ENCODE data around the gene COA1.

The COA1 gene

GRCh38 chr7:43653466-43653865 lies 75.9 kb downstream of the COA1 start:
- no peak for DNase-seq (ENCODE audit: low read depth)

DNA sequence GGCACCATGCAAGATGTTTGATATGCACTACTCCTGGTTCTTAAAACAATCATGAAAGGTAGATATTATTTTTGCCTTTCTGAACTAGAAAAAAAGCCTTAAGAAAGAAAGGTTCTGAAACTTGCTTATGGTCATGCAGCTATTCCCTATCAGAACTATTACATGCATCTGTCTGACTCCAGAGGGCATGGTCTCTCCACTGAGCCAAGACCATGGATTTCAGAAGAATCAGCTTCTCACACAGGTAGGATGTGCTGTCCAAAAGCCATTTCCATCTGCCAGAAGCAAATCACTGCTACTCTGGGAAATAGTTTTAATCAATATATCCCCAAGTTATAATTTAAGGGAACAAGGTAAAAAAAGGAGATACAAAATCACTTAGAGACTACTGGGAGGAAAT lies 77.0 kb downstream of the COA1 start:
- no peak for DNase-seq (ENCODE audit: low read depth)

DNA sequence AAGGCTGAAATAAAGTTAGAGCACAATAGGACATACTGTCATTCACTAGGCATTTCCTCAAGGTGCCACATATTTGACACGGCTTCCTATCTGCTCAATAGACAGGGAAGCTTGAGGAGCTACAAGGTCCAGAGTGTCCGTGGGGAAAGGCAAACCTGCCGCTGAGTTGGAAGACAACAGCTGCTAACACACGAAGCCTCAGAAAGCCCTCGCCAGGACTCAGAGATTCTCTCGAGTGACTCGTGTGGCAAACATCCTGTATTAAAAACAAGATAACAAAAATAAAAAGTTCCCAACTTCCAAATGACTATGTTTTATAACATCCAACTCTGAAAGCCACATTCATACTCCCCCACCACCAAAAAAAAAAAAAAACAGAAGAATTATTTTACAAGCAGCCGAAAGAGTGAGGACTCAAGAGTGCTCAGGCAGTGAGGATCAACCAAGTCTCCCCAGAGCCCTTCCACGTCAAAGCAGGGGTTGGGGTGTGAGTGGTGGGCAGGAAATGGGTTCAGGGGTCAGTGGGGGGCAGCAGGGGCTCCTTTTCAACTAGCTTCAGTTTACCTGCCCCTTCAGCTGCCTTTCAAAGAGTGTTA lies 78.8 kb downstream of the COA1 start:
- no peak for DNase-seq (ENCODE audit: low read depth)

GRCh38 chr7:43649755-43650274 lies 79.5 kb downstream of the COA1 start:
- DNase-seq (ENCODE audit: low read depth), result no peak

DNA sequence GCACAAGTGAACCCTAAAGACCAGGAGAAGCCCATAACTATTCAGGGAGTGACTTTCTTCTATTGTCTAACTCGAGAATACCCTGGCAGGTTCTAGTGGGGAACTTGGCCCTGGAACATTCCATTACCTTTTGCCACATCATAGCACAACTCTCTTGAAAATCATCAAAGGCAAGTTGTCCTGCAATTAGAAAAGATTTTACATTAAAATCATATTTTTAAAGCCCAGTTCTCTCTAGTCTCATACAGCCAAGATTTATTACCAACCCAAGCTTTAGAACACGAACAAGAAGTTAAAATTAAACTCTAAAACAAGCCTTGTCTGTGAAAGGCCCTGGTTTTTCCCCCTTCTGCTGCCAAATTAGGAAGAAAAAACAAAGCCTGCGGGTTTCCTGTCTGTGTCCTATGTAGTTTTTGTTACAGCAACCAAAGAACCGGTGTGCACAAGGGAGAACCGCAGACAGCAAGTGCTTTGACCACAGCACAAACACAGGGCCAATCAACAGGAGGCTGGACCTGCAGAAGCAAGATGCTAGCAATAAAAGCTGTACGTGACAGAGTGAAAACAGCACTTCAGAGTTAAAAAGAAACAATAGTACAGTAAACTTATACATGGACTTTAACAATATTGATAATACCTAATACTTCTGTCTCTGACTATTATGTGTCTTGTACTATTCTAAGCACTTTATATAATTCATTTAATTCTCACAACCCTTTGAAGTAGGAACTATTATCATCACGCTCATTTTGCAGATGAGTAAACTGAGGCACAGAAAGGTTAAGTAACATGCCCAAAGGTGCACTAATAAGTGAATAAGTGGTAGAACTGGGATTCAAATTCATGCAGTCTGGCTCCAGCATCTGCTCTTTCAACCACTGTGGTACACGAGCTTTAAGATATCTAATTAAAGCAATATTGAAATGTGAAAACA lies 80.6 kb downstream of the COA1 start:
- DNase-seq (ENCODE audit: low read depth), result no peak

GRCh38 chr7:43647673-43648472 lies 81.5 kb downstream of the COA1 start:
- no peak for DNase-seq (ENCODE audit: low read depth)

- no peak for DNase-seq (ENCODE audit: low read depth)
These were observed 82.0 kb downstream of the COA1 start for GRCh38 chr7:43647339-43647672.

- DNase-seq (ENCODE audit: low read depth), result no peak
These were observed 82.6 kb downstream of the COA1 start for GRCh38 chr7:43646603-43647338.

DNA sequence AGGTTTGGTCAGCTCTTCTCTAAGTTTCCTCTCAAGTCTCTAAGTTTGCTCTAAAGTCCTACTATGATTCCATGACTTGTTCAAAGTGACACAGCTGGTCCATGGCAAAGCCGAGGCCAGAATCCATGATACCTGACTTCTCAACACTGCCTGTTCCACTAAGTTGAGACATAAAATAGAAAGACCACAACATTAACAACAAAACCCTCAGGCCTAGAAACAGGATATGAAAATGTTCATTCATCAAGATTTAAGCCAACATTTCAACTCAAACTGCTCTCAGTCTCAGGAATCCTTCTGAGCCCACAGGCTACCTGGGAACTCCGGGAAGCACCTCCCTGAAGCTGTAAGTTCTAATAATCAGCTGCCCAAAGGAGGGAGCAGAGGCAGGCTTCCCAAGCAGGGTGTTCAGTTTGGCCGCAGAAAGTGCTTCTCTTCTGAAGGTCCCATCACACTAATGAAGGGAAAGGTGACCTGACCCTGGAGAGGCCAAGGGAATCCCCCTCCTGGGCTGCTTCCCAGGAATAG lies 83.6 kb downstream of the COA1 start:
- DNase-seq (ENCODE audit: low read depth), result no peak

DNA sequence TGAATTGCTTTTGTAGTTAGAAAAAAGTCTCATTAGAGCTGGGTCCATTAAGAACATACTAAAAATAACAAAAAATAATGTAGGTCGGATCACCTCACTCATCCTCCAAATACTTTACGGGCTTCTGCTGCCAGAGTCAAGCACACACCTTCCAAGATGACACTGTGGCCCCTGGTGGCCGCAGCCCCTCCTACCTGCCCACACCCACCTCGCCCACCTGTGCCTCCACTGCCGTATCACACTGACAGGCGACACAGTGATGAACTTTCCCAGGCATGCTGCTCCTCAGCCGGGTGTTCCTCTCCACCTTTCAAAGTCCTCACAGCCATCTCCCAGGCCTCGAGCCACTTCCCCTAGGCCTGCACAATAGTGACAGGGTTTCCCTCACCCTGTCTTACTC lies 85.5 kb downstream of the COA1 start:
- DNase-seq (ENCODE audit: low read depth), result no peak

DNA sequence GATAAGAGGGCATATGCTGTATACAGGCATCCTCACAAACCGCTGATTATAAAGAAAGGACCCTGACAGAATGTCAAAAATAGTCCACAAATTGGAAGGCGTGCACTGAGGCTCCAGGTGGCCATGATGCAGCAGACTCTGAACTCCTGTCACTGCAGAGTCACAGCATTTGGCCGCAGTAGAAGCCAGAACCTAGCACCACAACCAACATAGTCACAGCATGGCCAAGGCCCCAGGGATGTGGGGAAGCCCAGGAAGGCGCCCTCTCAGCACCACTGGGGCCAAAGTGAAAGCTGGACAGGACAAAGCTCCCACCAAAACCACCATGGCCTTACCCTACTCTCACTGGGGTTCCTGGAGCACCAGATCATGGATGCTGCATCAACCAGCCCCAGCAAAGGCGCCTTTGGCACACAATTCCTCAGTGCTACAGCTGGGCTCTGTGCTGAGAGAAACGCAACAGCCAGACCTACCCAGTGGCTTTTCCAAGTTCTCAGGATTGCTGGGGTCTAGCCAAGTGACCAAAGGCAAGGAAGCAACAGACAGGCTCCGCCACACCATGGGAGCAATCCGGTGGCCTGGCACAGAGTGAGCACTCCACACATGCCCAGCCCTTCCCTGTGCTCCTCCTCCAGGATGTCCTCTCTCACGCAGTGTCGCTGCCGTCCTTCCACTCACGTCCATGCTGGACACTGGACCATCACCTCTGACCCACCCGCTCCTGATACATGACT lies 86.3 kb downstream of the COA1 start:
- DNase-seq (ENCODE audit: low read depth), result no peak

DNA sequence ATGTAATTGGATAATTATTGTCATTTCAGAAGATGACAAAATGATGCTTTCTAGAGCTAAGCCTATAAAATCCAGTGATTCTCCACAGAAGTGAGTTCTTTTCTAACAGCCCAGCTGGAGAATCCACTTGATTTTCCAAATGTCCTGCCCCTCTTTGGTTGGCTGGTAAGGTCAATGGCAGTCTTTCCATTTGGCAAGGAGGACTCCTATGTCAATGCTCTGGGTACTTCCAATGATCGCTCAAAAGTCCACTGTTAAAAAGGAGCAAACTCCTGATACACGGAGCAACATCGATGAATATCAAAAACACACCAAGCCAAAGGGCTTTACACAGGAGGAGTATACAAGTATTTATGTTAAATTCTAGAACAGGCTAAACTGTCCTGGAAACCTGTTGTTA lies 88.6 kb downstream of the COA1 start:
- DNase-seq (ENCODE audit: low read depth), result no peak

DNA sequence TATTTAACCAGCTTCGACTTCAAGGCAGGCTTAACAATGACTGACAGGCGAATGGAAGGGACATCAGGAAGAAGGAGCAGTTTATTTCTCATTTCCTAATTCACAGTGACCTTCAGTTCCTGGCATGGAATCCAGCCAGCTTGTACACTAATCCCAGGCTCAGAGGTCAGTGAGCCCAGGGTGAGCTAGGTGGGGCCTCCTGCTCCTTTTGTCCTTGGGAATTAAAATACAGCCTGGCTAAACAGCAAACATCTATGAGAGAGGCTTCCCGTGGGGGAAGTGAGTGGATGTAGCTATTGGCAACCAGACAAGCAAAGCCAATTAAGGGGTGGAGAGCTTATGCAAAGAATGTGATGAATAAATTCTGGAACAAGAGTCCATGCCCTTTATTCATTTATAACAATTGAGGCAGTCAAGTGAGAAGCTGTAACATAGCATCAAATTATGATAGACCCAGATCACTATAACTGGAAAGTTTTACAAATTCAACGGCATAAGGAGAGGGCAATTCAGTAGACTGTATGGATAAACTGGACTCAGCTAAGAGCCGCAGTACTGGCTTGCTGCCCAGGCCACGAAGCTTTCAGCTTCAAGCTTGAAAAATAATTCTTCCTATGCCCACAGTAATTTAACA lies 89.3 kb downstream of the COA1 start:
- DNase-seq (ENCODE audit: low read depth), result no peak

DNA sequence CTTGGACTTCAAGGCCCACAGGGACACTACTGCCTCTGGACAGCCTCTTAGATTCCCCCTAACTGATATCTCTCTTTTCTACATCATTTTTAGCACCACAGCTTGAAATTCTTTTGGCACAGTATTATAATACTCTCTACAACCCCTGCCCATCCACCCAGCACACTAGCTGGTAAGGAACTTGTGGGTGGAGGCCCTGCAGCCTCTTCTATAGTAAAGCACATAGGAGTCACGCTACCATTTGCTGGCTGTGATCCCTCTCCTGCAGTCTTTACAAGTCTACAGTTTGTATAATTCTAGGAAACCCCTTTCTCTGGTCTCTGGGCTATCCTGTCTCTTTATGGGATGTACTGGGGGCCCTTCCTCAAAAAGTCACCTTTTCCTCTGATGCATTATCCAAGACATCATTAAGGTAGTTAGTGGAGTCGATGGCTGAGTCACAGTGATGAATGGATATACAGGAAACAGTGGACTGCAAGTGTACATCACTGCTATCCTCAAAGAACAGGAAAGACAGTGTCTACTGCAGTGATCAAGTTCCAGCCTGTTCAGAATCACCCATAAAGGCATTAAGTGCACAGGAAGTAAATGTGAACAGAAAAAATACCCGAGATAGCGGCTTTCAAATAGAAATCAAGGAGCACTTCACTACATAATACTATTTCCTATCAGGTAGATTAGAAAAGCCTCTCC lies 92.1 kb downstream of the COA1 start:
- no peak for DNase-seq (ENCODE audit: low read depth)

DNA sequence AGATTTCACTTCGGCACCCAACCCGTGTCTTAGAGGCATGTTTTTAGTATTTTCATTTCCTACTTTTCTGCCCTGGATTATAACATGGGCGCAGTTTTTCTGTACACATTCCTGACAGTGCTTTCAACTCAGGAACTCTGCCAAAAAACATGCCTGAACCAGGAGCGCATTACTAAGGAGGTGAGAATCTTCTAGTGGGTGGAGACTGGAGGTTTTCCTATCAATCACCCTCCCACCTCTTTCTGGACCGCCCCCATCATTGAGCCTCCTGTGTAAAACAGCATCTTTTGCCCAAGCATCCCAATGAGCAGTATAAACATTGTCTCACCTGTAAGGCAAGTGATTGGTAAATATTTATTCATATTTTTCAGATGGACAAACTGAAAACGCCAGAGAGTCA lies 93.2 kb downstream of the COA1 start:
- DNase-seq (ENCODE audit: low read depth), result no peak

DNA sequence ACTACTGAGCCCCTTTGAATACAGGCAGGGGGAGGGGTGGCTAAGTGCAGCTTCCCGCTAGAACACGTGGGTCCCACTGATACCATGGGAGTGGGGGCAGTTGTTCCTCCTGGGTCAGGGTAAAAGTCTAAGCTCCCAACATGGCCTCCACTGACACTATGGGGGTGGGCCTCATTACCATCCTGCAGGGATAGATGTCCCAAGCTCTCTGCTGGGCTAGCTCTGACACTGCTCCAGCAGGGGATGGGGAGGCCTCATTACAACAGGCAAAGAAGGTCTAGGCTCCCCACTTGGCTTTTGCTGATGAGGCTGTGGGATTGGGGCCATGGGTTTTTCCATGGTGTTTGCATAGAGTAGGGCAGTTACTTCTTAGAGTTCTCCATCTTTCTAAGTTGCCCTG lies 94.9 kb downstream of the COA1 start:
- no peak for DNase-seq (ENCODE audit: low read depth)

GRCh38 chr7:43632746-43633145 lies 96.6 kb downstream of the COA1 start:
- DNase-seq (ENCODE audit: low read depth), result no peak

- no peak for DNase-seq (ENCODE audit: low read depth)
These were observed 97.8 kb downstream of the COA1 start for GRCh38 chr7:43631559-43631958.

DNA sequence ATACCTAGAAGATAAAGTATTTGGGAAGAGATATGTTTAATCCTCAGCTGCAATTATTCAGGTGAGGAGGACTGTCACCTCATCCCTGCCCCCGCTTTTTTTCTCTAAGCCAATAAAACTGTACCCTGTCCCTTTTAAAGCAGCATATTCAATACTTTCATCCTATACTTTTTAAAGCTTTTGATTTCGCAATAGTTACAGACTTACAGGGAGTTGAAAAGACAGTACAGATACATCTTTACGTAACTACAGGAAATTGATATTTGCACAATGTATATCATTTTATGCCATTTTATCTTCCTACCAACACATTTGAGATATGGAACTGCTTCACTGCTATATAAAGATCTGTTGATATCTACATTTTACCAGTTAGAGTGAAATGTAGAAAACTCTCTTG lies 98.8 kb downstream of the COA1 start:
- no peak for DNase-seq (ENCODE audit: low read depth)

DNA sequence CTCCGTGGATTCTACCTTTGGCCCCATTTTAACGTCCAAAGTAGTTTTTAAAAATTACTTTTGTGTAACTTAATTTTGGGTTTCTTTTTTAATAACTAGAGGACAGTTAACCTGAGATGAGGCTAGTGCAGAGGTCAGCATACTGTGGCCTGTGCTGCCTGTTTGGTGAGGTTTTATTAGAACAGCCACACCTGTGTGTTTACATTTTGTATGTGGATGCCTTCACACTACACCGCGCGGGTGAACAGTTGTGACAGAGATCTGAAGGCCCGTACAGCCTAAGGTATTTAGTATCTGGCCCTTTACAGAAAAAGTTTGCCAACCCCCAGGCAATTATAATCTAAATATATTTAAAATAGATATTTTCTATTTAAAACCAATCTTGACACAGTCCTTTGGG lies 99.5 kb downstream of the COA1 start:
- no peak for DNase-seq (ENCODE audit: low read depth)
